GM12892 (cell line): ENCODE measurements around the gene PER1.

Source experiments
- DNase-seq: peaks from one replicate; pipeline ENCODE4 v3.0.0; 2011; ENCODE audit not compliant: insufficient read length
- FAIRE-seq: peaks from 2 replicates; lab custom pipeline; 2011; peaks lifted over from hg19 to GRCh38; lab: Jason Lieb, UNC
- POLR2A ChIP-seq: IDR thresholded peaks from 2 replicates; pipeline ENCODE4 v1.6.1; 2011; ENCODE audit warnings: low read depth, low read length, control low read depth
- POLR2AphosphoS5 ChIP-seq: IDR thresholded peaks from 2 replicates; pipeline ENCODE4 v1.6.1; 2011; ENCODE audit warnings: low read depth, low read length, control low read depth
- TAF1 ChIP-seq: IDR thresholded peaks from 2 replicates; pipeline ENCODE4 v1.6.1; 2011; ENCODE audit warnings: low read depth, mild to moderate bottlenecking, control low read depth, low read length, borderline replicate concordance

PER1 gene

GRCh38 chr17:8149419-8150193, 2.6 kb downstream of the PER1 start:
- DNase-seq (no peak), FAIRE-seq (no peak)
- no peak for TF ChIP-seq TAF1
- TF ChIP-seq POLR2A, result no peak
- no peak for TF ChIP-seq POLR2AphosphoS5

DNA sequence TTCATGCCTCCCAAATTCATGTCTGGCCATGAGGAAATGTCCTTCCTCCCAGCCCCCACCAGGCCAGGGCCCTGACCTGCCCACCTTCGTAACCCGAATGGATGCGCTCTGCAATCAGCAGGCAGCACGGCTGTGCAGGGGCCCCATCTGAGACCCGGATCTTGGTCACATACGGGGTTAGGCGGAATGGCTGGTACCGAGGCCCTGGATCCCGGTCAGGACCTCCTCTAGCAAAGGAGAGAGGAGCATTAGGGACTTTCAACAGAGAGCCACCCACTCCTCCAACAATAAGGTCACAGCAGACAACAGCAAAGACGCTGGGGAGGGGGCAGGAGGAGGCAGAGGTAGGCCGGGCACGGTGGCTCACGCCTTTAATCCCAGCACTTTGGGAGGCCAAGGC, 3.6 kb downstream of the PER1 start:
- TF ChIP-seq POLR2AphosphoS5 (no peak), TAF1 (no peak), POLR2A (no peak)
- no peak for DNase-seq
- FAIRE-seq, result no peak

GRCh38 chr17:8147805-8148404, 4.3 kb downstream of the PER1 start:
- TF ChIP-seq POLR2A (no peak), TAF1 (no peak), POLR2AphosphoS5 (no peak)
- DNase-seq (no peak), FAIRE-seq (no peak)

DNA sequence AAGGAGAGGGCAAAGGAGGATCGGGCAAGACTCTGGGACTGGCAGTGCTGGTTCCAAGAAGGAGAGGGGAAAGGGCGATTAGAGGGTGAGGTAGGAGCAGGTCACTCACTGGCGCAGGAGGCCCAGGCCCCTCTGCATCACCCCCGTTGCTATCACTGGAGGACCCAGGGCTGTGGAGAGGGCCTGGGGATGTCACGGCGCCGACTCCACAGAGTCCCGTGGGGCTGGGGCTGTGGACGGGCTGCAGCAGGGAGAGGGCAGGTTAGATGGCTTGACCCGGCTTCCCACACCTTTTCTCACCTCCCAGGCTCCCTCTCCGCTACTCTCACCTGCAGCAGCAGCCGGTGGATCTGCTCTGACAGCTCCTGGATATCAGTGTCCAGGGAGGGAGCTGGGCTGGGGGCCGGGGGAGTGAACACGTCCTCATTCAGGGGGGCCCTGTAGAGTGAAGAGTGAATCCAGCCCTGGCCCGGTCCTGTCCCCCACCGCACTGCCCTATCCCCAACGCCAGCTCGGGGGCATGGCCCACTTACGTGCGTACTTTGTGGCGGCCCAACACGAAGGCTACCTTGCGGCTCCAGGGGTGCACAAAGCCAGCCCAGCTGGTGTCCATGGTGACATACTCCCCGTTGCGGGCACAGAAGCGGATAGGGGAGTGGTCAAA, 4.9 kb downstream of the PER1 start:
- TF ChIP-seq POLR2A, result no peak
- no peak for TF ChIP-seq TAF1
- no peak for TF ChIP-seq POLR2AphosphoS5
- FAIRE-seq (no peak), DNase-seq (no peak)

- no peak for FAIRE-seq
- DNase-seq, result no peak
Measured at GRCh38 chr17:8146381-8147140, 5.6 kb downstream of the PER1 start.

GRCh38 chr17:8145811-8146210, 6.4 kb downstream of the PER1 start:
- DNase-seq (no peak), FAIRE-seq (no peak)
- TF ChIP-seq POLR2A, result no peak
- TF ChIP-seq TAF1, result no peak
- no peak for TF ChIP-seq POLR2AphosphoS5

More at GRCh38 chr17:8146381-8147140, 5.6 kb downstream of the PER1 start:
- TF ChIP-seq POLR2A (no peak), POLR2AphosphoS5 (no peak), TAF1 (no peak)

DNA sequence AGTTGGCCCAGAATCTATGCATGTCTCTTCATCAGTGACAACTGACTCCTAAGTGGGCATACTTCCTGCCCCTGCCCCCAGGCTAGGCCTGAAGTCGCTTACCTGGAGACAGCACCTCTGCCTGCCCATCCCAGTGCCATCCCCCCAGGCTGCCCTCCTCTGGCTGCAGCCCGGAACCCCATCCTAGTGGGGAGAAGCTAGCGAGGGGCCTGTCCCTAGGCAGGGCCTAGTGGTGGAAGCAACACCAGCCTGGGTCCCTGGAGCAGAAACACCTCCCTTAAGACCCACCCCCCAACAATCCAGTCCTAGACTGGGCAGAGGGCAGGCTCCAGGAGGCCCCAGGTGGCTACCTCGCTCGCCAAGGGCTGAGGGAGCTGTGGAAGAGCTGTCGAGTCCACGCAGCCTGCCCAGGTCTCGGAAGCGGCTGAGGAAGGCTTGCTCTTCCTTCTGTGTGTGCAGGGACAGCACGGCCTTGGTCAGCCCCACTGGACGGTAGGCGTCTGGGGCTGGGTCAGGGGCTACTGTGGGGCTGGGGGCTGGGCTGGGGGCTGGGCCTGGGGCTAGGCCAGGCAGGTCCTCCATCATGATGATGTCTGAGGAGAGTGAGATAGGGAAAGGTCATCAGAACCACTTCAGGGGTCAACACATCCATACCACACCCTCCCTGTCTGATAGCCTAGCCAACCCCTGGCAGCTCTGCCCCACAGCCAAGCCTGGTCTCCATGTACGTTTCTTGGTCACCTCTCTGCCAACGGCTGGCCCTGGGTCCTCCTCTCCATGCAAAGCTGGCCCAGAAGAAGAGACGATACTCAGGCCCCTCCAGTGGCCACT, 7.6 kb downstream of the PER1 start:
- FAIRE-seq, result no peak
- TF ChIP-seq POLR2A (no peak), POLR2AphosphoS5 (no peak), TAF1 (no peak)
- no peak for DNase-seq

DNA sequence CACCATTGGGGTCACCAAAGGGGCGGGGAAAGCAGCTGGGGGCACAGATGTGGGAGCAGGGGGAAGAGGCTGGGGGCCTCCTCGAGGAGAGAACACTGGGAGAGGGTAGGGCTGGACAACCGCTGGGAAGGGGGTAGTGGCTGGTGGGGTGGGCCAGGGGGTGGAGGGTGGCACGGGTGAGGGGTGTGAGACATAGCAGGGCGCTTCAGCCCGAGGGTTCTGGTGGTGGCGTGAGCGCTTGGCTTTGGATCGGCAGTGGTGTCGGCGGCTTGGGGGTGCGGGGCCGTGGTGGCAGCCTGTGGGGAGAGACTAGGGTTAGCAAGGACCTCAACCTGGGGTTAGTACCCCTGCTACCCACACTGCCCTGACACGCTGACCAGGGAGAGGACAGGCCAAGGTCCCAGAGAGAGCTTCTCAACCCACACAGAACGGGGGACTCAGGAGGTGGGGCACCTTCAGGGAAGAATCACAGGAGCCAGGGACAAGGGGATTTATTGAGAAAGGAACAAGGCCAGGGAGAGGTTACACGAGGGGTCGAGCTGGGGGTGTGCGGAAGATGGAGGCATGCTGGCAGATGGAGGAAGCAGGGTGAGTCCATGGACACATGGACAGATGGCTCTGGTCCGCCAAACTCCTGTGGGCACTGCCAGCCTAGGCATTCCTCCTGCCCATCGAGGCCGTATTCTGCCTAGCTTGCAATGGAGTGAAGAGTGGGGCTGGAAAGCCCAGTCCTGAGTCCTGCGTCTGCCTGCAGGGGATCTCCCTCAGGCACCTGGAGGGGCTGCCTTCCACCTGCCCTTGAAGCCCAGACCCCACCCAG, 8.4 kb downstream of the PER1 start:
- TF ChIP-seq POLR2A (no peak), TAF1 (no peak), POLR2AphosphoS5 (no peak; the same call in 1 of the 2 replicates)
- DNase-seq (no peak), FAIRE-seq (no peak)

GRCh38 chr17:8142887-8143580, 9.2 kb downstream of the PER1 start:
- FAIRE-seq (no peak), DNase-seq (no peak)
- TF ChIP-seq TAF1 (no peak), POLR2AphosphoS5 (no peak), POLR2A (no peak)
